Thyroid gland (tissue), 4 donors: ENCODE results near the gene GTF2F2. TPM values are rescaled to one million over a fixed set of nuclear protein-coding genes. Genes with fewer than 3 reads are reported as not detected.
"Not testable (repeated sequence)": the region's sequence is repeated elsewhere in the genome, so short reads cannot be mapped to it uniquely, and the experiment has no call there.

Experiments used
- DNase-seq, 2 donors: peaks; one replicate each; pipeline ENCODE4 v3.0.0-alpha.2; 2019
- H3K27ac ChIP-seq, 3 donors: fragments of 200-600 bp; sonication (generic); 1 replicate in 2 of 3; 2 replicates in 1 of 3; pipeline ENCODE4 v1.5.1; 2016 to 2019; ENCODE audit warnings: mild to moderate bottlenecking in 1 of 3, moderate library complexity in 1 of 3
- H3K27me3 ChIP-seq: fragments of 200-600 bp; sonication (generic); one replicate; pipeline ENCODE4 v1.5.1; 2019
- H3K36me3 ChIP-seq, 2 donors: fragments of 200-600 bp; sonication (generic); one replicate each; pipeline ENCODE4 v1.5.1; 2016 to 2019
- H3K4me1 ChIP-seq, 2 donors: fragments of 200-600 bp; sonication (generic); one replicate each; pipeline ENCODE4 v1.5.1; 2017 to 2019
- H3K4me3 ChIP-seq, 3 donors: fragments of 200-600 bp; sonication (generic); replicated peaks in 1 of 3; 1 replicate in 2 of 3; 2 replicates in 1 of 3; pipeline ENCODE4 v1.5.1; 2016; ENCODE audit warnings: mild to moderate bottlenecking in 1 of 3
- H3K9me3 ChIP-seq: fragments of 200-600 bp; sonication (generic); one replicate; pipeline ENCODE4 v1.5.1; 2017
- POLR2A ChIP-seq, 2 donors: fragments of 450-650 bp; IDR thresholded peaks; one replicate each; pipeline ENCODE4 v1.6.1; 2017; ENCODE audit warnings: antibody characterized with exemption in 2 of 2, mild to moderate bottlenecking in 2 of 2, moderate library complexity in 1 of 2
- whole genome bisulfite sequencing, 2 donors: methylation state at CpG; one replicate each; pipeline ENCODE4 v1.1.5; 2017; 5-methylcytosine and 5-hydroxymethylcytosine counted together
- intact Hi-C: fragments of 100-400 bp; cut with DNase I; formaldehyde crosslinking; loops from one replicate; pipeline ENCODE4 v1.15.1; 2023
- total RNA-seq, 4 donors: library from RNA; depleted of rRNA; stranded (reverse); fragments of >200 nt; gene quantifications; one replicate each; pipeline ENCODE4 v1.2.3, GENCODE V29; 2016
- TF ChIP-seq, protein P1 (sequence below), 6 experiments: fragments of 200-600 bp in 3 of 6; fragments of 450-650 bp in 3 of 6; sonication (generic) in 3 of 6; IDR thresholded peaks; one replicate each; pipeline ENCODE4 v1.5.1; 2016 to 2019; ENCODE audit warnings: antibody characterized with exemption in 6 of 6, mild to moderate bottlenecking in 2 of 6, inconsistent platforms in 1 of 6, moderate library complexity in 1 of 6

Gene GTF2F2
- total RNA-seq, 4 donors from 2014 or later: 15.3 to 22.7 (median 19.6) TPM

GRCh38 chr13:45297456-45298205 is 177.3 kb downstream of the GTF2F2 start:
- no peak for TF ChIP-seq POLR2A (IDR thresholded peaks at IDR 0.05)
- TF ChIP-seq, protein P1, sequence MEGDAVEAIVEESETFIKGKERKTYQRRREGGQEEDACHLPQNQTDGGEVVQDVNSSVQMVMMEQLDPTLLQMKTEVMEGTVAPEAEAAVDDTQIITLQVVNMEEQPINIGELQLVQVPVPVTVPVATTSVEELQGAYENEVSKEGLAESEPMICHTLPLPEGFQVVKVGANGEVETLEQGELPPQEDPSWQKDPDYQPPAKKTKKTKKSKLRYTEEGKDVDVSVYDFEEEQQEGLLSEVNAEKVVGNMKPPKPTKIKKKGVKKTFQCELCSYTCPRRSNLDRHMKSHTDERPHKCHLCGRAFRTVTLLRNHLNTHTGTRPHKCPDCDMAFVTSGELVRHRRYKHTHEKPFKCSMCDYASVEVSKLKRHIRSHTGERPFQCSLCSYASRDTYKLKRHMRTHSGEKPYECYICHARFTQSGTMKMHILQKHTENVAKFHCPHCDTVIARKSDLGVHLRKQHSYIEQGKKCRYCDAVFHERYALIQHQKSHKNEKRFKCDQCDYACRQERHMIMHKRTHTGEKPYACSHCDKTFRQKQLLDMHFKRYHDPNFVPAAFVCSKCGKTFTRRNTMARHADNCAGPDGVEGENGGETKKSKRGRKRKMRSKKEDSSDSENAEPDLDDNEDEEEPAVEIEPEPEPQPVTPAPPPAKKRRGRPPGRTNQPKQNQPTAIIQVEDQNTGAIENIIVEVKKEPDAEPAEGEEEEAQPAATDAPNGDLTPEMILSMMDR (IDR thresholded peaks at IDR 0.05): no peak
- no peaks in the 10 kb centered on the region for H3K9me3 ChIP-seq
- intact Hi-C loops: no loop called here
- no peak overlapping the region for H3K27ac ChIP-seq
- no peak overlapping the region for H3K4me3 ChIP-seq
- WGBS, 2 donors: 89 to 90% methylated on average over 7 of the region's 7 CpGs
- H3K36me3 ChIP-seq: no peaks in the 10 kb centered on the region
- no peak for DNase-seq
- H3K27me3 ChIP-seq: no peaks in the 10 kb centered on the region
- H3K4me1 ChIP-seq: peaks cover 5 to 19% of the 10 kb centered on the region in 2 donors

DNA sequence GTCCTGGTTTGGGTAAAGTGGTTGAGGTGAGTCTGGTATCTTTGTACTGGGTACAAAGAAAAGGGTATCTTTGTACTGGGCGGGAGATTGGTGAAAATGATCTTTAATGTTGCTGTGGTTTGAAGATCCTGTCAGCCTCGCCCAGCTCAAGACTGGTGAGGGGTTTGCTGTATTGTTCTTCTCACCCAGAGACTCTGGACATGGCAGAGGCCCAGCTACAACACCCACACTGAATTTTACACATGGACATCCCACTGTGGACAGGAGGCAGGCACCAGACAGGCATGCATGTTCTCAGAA is 177.8 kb downstream of the GTF2F2 start:
- peaks cover 5 to 19% of the 10 kb centered on the region in 2 donors for H3K4me1 ChIP-seq
- intact Hi-C loops: no loop called here
- H3K27me3 ChIP-seq: no peaks in the 10 kb centered on the region
- TF ChIP-seq, protein P1 (IDR thresholded peaks at IDR 0.05): no peak
- TF ChIP-seq POLR2A (IDR thresholded peaks at IDR 0.05): no peak
- H3K9me3 ChIP-seq: no peaks in the 10 kb centered on the region
- DNase-seq: no peak
- no peak overlapping the region for H3K27ac ChIP-seq
- 88 to 92% methylated on average over 2 of the region's 2 CpGs for WGBS, 2 donors
- no peak overlapping the region for H3K4me3 ChIP-seq
- no peaks in the 10 kb centered on the region for H3K36me3 ChIP-seq

DNA sequence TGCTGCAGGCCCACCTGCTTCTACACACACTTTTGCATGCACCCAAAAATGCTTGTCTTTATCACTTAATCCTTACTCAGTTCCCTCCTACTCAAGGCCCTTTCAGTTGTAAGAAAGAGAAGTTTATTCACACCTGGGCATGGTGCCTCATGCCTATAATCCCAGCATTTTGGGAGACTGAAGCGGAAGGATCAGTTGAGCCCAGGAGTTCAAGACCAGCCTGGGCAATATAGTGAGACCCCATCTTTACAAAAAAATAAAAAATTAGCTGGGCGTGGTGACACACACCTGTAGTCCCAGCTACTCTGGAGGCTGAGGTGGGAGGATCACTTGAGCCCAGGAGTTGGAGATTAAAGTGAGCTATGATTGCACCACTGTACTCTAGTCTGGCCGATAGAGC is 178.2 kb downstream of the GTF2F2 start:
- H3K4me3 ChIP-seq, H3K27ac ChIP-seq, H3K27me3 ChIP-seq, DNase-seq, H3K36me3 ChIP-seq, intact Hi-C loops, H3K9me3 ChIP-seq: not testable (repeated sequence)
- peaks cover 5 to 19% of the 10 kb centered on the region in 2 donors for H3K4me1 ChIP-seq
- 97 to 100% methylated on average over 3 of the region's 3 CpGs for WGBS, 2 donors

DNA sequence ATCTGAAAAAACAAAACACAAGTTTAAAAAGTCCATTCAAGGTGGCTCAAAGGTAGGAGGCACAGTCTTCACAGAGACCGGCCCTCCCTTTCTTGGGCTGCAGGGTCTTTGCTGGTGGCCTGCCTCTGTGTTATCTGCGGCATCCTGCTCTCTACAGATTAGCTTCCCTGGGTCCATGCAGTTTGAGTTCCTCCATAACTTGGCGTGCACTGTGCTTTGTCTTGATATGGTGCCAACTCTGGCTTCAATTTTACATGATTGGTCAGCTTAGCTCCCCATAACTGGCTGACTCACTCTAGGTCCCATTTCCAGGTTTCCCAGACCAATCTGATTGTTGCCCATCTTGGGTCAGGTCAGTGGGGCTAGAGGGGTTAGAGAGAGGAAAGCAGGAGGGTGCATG is 178.9 kb downstream of the GTF2F2 start:
- Histone ChIP-seq H3K4me3 (no peak overlapping the region), H3K27me3 (no peaks in the 10 kb centered on the region), H3K4me1 (peaks cover 5 to 19% of the 10 kb centered on the region in 2 donors), H3K27ac (no peak overlapping the region), H3K9me3 (no peaks in the 10 kb centered on the region), H3K36me3 (no peaks in the 10 kb centered on the region)
- no peak for DNase-seq
- intact Hi-C loops: no loop called here
- TF ChIP-seq POLR2A (IDR thresholded peaks at IDR 0.05): no peak
- TF ChIP-seq, protein P1 (IDR thresholded peaks at IDR 0.05): no peak
- 60 to 69% methylated on average over 3 of the region's 3 CpGs for WGBS, 2 donors

GRCh38 chr13:45300190-45300985 is 180.1 kb downstream of the GTF2F2 start:
- WGBS, 2 donors: 58 to 59% methylated on average over 9 of the region's 9 CpGs
- H3K4me1 ChIP-seq: peaks cover 5 to 19% of the 10 kb centered on the region in 2 donors
- intact Hi-C loops: no loop called here

More at GRCh38 chr13:45300190-45300985, 180.1 kb downstream of the GTF2F2 start:
- H3K27me3 ChIP-seq: no peaks in the 10 kb centered on the region
- H3K9me3 ChIP-seq: no peaks in the 10 kb centered on the region
- no peak overlapping the region for H3K27ac ChIP-seq
- TF ChIP-seq, protein P1 (IDR thresholded peaks at IDR 0.05): no peak
- no peak for TF ChIP-seq POLR2A (IDR thresholded peaks at IDR 0.05)
- DNase-seq: no peak
- no peaks in the 10 kb centered on the region for H3K36me3 ChIP-seq
- H3K4me3 ChIP-seq: no peak overlapping the region
